IPS DF 4.7 (cell line): ENCODE measurements around the gene NOTCH1.

Experiments used
- DNase-seq: peaks from one replicate; pipeline ENCODE4 v3.0.0-alpha.2; 2013; ENCODE audit warnings: low spot score; ENCODE audit errors: extremely low read depth

The NOTCH1 gene

DNA sequence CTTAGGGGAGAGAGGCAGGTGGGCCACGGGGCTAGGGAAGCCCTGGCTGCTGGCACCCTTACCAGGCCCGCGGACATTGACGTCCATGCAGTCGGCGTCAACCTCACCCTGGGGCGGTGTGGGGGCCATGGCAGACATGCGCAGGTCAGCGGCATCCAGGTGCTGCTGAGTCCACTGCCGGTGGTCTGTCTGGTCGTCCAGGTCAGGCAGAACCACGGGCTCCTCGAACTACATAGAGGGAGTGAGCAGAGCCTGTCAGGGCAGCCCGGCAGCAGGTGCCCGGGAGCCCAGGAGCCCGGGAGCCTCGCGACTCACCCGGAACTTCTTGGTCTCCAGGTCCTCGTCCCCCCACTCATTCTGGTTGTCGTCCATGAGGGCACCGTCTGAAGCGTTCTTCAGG, 44.2 kb downstream of the NOTCH1 start:
- DNase-seq: no peak

DNA sequence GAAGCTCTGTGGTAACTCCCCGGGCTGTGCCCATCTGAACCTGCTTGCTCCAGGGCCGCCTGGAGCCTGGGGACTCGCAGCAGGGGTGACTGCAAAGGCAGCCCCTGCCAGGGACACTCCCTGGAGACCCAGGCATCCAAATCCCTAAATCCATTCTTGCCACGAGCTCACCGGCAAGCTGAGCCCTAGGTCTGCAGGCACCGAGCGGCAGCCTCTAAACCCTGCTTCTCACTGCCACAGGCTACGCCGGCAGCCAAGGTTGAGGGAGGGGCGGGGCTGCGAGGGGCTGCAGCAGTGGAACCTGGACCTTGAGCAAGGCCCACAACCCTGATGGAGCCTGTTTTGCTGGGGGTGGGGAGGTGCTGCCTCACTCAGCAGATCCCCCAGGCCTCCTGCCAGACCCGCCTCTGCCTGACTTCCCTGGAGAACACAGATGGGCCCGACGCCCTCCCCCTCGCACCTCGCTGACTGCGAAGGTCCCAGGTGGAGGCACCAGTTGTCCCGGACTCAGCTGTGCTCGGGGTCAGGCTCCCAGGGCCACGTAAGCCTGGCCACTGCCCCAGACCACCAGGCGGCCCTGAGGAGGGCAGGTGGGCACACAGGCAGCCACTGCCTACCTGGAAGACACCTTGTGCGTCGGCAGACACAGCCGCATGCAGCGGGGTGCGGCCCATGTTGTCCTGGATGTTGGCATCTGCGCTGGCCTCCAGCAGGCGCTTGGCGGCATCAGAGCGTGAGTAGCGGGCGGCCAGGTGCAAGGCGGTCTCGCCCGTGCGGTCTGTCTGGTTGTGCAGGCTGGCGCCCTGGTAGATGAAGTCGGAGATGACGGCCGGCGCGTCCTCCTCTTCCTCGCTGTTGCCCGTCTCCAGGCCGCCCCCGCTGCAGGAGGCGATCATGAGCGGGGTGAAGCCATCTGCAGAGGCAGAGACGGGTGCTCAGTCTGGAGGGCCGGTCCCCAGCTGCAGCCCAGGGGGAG, 45.6 kb downstream of the NOTCH1 start:
- DNase-seq: no peak

DNA sequence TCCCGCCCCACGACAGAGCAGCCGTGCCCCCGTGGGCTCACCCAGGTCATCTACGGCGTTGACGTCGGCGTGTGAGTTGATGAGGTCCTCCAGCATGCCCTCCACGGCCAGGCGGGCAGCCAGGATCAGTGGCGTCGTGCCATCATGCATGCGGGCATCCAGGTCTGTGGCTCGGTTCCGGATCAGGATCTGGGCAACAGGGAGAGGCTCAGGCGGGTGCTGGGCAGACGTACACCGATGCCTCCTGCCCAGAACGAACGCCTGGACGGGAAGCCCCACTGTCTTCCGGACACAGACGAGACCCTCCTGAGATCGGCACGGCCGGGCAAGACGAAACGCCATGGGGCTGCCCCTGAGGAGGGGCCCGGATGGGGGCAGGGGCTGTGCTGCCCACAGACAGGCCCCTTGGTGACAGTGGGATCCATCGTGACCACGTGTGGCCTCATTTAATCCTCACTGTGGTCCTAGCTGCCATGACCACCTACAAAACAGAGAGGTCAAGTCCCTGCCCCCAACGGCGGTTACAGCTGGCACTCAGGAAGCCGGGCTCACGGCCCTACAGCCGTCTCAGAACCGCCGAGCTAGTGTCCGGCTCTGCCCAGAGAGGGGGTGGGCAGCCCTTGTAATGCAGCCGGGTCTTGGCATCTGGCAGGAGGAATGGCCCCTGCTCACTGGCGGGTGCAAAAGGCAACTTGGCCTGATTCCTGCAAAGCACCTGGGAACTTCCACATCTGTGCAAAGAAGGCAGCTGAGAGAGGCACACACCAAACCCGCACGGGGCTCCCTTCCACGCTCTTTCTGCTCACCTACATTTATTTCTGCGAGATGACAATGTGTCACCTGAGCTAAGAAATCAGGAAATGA, 46.5 kb downstream of the NOTCH1 start:
- DNase-seq: no peak

DNA sequence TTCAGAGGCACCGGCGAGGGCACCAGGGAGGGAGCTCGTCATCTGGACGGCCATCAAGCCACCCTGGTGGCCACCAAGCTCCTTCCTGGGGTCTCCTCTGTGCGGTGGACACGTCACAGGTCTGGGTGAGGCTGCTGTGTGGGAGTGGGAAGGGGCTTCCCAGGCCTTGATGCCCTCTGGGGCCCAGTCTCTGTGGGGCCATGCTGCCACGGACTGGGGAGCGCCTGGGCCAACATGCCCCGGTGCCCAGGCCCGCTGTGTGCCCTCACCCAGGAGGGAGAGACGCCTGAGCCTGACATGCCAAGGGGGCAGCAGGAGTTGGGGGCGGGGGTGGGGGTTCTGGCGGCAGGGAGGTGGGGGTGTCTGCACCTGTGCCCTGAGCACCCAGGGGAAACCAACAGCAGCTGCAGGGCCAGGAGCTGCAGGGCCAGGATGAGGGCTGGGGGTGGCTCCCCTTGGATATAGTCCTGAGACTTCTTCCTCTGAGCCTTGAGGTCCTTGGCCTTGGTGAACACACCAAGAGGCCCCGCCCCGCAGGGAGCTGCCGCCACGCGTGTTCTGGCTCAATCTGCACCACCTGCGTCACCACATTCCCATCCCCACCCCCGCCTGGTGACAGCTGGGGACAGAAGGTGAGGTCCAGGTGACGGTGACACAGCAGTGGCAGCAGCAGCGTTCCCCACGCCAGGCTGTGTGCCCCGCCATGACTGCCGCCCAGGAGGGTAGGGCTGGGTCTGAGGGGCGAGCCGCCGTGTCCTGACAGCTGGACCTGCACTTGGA, 47.7 kb downstream of the NOTCH1 start:
- DNase-seq: no peak

DNA sequence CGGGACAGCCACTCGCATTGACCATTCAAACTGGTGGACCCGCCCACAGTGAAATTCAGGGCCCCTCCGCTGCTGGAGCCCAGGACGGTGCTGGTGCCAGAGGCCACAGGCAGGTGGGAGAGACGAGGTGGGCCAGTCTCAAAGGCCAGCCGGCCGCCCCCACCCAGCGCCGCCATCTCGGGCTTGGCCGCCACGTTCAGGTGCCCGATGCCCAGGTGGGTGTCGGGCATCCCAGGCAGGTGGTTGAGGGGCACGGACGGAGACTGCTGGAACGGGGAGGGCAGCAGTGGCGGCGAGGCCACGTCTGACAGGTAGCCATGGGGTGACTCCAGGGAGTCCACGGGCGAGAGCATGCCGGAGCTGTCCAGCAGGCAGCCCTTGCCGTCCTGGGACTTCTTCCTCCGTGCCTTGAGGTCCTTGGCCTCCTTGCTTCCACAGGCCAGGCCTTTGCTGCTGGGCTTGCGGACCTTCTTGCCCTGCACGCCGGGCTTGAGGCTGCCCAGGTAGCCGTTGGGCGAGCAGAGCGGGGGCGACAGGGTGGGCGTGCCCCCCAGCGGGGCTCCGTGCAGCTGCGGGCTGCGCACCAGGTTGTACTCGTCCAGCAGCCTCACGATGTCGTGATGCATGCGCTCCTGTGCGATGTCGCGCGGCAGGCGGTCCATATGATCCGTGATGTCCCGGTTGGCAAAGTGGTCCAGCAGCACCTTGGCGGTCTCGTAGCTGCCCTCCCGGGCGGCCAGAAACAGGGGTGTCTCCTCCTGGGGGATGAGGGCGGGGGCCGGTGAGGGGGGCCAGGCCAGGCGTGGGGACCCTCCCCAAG, 48.8 kb downstream of the NOTCH1 start:
- DNase-seq: no peak

DNA sequence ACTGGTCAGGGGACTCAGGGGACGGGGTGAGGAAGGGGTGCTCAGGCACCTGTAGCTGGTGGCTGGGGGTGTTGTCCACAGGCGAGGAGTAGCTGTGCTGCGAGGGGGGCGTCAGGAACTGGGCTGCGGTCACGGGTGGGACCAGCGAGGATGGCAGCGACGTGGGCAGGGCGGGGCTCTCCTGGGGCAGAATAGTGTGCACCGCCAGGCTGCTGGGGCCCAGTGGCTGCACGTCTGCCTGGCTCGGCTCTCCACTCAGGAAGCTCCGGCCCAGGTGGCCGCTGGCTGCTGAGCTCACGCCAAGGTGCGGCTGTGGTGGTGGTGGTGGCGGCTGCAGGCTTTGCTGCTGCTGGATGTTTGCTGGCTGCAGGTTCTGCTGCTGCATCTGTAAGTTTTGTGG, 49.7 kb downstream of the NOTCH1 start:
- DNase-seq: no peak

DNA sequence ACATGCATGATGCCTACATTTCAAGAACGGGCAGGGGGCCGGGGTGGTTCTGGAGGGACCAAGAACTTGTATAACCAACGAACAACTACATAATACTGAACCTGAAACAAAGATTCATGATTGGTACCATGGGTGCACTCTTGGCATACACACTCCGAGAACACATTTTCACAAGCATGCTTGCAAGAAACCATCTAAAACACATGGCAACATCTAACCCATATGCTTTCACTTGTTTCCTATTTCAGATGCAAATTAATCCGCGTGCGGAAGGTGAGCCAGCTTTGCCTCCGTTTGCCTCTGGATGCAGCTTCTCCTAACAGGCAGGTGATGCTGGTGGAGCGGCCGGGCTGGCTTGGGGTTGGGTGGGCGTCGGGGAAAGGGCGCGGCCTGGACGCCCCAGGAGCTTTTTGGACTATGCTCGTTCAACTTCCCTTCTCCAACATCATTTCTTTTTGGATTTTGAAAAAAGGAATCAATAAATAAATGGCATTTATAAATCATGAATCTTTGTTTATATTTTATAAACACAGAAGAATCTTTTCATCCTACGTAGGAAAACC, 50.5 kb downstream of the NOTCH1 start:
- DNase-seq: no peak

DNA sequence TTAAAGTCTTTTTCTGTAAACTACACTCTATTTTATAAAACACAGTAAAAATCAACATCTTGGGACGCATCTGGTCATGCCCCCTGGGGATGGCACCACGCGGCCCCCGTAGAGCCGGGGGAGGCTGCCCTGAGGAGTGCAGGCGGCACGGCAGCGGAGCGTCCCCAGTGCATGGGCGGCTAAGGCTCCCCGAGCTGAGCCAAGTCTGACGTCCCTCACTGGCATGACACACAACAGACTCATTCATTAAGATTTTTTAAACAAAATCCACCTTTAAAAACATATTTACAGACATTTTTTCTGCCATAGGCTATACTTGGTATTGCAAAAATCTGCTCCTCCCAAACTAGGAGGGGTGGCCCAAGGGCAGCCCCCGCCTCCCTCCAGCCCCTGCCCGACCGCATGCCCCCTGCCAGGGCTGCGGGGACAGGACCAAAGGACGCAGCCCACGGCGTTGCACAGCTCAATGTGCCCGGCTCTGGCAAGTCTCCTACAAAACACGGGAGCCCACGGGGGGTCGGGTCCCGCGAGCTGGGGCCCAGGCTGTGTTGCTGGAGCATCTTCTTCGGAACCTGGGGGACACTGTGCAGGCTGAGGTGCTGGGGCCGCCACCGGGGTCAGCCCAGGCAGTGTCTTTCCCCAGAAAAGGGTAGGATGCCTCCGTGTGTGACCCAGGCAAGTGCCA, 51.2 kb downstream of the NOTCH1 start:
- no peak for DNase-seq

DNA sequence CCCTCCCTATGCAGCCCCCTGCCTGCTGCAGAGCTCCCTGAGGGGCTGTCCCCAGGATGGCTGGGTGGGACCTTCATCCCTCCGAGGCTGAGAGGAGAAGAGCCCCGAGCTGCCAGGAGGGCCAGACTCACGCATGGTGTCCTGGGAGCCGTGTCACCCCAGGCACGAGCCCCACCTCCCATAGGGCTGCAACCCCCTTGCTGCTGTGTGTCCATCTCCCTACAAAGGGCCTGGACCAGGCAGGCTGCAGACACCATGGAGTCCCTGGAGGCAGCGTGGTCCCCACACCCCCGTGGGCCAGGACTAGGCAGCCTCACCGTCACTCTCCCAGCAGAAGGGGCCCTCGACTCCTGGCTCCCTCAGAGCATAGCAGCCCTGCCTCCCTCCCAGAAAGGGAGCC, 51.8 kb downstream of the NOTCH1 start:
- no peak for DNase-seq

DNA sequence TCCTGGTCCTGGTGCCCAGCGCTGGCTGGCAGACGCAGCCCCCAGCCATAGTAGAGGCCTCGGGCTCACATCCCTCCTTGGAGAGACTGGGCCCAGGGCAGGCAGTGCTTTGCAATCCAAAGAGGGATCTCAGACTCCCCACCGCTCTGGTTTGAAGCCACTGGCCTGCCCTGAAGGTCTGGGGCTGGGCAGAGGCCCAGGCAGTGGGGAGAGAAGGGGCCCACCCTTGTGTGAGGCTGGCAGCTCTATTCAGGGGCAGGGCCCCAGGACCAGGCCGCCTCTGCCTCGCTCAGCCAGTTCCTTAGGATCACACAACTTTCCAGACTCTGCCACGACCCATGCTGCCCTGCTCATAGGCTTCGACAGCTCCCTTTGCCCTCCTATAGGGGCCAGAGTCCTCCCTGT, 52.3 kb downstream of the NOTCH1 start:
- DNase-seq: no peak

DNA sequence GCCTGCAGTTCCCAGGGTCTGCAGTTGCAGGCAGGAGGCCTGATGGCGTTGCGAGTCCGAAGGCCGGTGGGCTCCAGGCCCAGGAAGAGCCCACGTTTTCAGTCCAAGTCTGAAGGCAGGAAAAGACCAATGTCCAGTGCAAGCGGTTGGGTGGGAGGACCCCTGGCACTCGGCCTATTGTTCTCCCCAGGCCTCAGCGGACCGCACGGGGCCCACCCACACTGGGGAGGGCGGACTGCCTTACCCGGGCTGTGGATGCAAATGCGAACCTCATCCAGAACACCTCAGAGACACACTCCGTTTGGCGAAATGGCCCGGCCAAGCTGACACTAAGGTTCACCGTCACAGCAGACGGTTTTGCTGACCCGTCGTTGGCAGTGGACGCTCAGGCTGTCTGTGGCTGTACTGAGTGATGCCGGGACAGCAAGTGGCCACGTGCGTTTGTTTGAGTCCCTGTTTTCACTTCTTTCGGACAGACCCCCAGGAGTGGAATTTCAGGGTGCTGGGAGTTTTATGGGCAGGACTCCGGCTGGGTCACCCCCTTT, 52.8 kb downstream of the NOTCH1 start:
- DNase-seq: no peak

DNA sequence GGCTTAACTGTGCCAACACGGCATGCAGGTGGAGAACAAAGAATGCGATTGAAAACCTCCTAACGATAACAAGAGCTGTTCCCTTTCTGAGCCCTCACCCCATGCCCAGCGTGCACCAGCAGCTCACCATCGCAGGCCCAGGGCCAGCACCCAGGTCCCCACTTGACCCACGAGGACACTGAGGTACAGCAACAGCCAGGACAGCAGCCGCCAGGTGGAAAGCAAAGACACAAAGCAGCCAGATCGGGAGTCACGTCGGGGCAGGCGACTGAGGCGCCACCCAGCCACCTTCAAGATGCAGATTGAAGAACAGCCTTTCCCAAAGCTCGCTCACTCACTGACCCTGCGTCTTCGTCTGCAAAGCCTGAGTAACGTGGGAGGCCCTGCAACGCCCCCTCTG, 56.1 kb downstream of the NOTCH1 start:
- DNase-seq: no peak

DNA sequence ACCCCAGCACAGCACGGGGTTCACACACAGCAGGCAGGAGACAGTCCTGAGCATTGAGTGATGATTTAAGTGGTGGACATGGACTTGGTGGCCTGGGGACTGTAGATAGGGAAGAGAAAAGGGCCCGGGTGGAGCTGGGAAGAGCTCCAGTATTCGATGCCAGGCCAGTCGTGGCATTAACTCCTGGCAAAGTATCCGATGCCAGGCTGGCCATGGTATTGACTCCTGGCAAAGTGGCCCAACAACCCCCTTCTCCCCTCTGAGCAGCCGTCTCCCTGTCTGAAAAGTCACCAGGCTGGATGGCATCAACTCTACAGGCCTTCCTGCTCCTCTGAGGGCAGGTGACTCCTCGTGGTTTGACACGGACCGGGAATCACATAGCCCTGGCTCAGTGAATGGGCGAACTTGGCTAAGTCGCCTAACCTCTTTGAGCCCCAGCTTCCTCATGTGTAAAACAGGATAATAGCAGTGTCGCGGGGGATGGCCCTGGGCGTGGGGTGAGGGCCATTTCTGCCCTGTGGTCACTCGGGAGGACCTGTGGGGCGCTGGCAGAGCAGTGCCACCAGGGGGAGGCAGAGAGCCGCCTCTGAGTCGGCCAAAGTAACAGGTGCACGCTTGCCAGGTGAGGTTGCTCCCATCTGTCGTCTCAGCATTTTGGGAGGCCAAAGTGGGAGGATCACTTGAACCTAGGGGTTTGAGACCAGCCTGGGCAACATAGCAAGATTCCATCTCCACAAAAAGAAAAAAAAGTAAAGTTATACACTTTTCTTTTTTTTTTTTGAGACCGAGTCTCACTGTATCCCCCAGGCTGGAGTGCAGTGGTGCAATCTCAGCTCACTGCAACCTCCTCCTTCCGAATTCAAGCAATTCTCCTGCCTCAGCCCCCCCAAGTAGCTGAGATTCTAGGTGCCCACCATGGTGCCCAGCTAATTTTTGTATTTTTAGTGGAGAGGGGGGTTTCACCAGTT, 57.3 kb downstream of the NOTCH1 start:
- peak; percentile 14 for DNase-seq

DNA sequence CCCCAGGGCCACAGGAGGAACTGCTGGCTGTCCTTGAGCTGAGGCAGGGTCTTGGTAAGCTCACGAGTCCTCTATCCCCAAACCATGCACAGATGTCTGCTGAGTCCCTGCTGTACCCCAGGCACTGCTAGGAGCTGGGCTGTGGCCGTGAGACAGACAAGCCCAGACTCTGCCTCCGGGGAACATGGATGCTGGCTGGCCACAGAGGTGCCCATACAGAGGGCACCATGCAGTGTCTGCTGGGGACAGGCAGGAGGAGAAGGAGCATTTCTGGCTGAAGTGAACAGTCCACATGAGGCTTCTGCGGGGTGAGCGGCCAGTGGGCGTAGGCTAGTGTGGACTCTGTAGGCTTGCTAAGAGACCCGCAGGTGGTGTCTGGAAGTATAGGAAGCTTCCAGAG, 58.2 kb downstream of the NOTCH1 start:
- no peak for DNase-seq

DNA sequence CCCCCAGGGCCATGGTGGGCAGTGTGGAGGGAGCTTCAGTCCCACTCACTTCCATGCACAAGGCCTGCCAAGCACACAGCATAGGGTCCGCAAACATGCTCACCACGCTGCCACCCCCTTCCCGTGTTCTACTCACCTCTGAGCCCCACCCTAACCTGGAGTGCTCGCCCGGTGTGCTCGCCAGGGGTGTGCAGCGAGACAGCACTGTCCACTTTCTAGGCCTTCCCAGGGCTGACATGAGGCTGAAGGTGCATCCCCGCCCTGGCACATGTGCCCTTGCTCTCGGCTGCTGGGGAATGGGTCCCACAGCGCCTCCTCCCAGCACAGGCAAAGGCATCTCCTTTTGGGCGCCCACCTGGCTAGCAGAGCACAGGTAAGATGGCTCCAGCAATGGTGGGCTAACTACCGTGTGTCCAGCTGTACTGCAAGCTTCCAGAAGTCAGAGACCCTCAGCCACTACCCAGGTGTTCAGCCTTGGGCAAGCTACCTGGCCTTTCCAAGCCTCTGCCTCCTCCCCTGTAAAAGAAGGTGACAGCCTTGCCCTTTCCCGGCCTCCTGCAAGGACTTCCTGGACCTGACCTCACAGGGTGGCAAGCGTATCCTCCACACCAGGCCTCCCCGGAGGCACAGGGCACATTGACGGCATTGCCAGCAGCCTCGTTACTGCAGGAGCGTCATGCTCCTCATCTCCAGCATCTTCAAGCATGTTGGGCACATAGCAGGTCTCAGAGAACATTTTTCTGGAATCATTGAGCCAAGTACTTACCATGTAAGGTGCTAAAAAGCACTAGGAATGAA, 58.8 kb downstream of the NOTCH1 start:
- no peak for DNase-seq

DNA sequence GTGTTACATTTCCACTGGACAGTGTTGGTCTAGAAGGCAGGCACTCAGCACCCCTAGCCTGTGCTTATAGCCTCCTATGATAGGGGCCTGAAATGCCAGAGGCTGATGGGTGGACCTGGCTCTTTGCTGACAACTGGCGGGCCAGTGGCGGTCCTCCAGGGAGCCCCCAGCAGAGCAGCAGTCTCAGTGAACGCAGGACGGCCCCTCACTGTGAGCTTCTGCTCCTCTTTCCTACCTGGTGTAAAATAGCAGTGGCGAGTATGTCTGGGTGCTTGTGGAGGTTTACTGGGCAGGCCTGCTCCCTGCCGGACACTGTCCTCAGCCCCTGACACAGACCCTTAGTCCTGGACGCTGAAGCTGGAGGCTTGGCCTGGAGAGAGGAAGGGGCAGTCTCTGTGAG, 59.7 kb downstream of the NOTCH1 start:
- DNase-seq: no peak
